ENCODE data around the gene HMGCS2.

Gene HMGCS2

DNA sequence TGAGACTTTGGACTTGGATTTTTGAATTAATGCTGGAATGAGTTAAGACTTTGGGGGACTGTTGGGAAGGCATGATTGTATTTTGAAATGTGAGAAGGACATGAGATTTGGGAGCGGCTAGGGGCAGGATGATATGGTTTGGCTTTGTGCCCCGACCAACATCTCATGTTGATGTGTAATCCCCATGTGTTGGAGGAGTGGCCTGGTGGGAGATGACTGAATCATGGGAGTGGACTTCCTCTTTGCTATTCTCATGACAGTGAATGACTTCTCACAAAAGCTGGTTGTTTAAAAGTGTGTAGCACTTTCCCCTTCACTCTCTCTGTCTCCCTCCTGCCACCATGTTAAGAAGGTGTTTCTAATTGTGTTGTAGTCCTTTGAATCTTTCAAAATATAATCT lies 66.3 kb downstream of the HMGCS2 start:
- DNase-seq (ENCODE audit: low read depth in 1 of 2, low spot score in 1 of 2) = no peak

DNA sequence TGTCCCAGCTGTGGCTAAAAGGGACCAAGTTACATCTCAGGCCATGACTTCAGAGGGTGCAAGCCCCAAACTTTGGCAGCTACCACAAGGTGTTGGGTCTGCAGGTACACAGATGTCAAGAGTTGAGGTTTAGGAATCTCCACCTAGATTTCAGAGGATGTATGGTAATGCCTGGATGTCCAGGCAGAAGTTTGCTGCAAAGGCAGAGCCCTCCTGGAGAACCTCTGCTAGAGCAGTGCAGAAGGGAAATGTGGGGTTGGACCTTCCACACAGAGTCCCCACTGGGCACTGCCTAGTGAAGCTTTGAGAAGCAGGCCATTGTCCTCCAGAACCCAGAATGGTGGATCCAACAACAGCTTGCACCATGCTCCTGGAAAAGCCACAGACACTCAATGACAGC lies 67.0 kb downstream of the HMGCS2 start:
- no peak for DNase-seq (ENCODE audit: low read depth in 1 of 2, low spot score in 1 of 2)

DNA sequence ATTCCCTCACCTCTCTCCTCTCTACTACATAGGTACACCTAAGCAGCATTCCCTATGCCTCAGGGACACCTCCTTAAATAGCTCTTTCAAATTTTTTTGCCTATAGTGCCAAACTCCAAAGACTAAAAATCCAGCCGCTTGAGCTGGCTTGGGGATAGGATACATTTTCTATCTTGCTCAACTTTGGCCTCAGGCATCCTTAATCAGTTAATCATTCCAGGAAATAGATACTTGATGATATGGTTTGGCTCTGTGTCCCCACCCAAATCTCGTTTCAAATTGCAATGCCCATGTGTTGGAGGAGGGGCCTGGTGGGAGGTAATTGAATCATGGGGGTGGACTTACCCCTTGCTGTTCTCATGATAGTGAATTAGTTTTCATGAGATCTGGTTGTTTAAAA lies 68.4 kb downstream of the HMGCS2 start:
- no peak for DNase-seq (ENCODE audit: low read depth in 1 of 2, low spot score in 1 of 2)
